ENCODE measurements around the gene DLEU7. TPM values are rescaled to one million over a fixed set of nuclear protein-coding genes. Genes with fewer than 3 reads are reported as not detected.

The DLEU7 gene
- total RNA-seq, result not detected in 2 replicates

GRCh38 chr13:50843257-50844083 lies at the start of gene DLEU7:
DLEU7 (minus strand) TSS chr13:50843692; CDS start chr13:50843646, 46 bp downstream.
- H3K27ac Mint-ChIP-seq, result no peak within 1 kb of the TSS
- H3K9me3 Mint-ChIP-seq, result peaks cover 7% of the 10 kb centered on the region
- intact Hi-C loops (cut with micrococcal nuclease), result no loop called here
- peaks cover 17% of the 10 kb centered on the region for H3K27me3 Mint-ChIP-seq
- H3K4me3 Mint-ChIP-seq, result no peak within 1 kb of the TSS
- H3K36me3 Mint-ChIP-seq (ENCODE audit: low read depth), result no peaks in the 10 kb centered on the region
- H3K4me1 Mint-ChIP-seq, result peaks cover 15% of the 10 kb centered on the region
- DNase-seq, result no peak

GRCh38 chr13:50892210-50892944 lies 48.9 kb upstream of the DLEU7 start:
- Mint-ChIP-seq H3K4me1 (peaks cover 52% of the 10 kb centered on the region), H3K27me3 (no peaks in the 10 kb centered on the region), H3K4me3 (peak overlapping the region; percentile 90), H3K9me3 (peaks cover 32% of the 10 kb centered on the region), H3K27ac (peak overlapping the region; percentile 93), H3K36me3 (ENCODE audit: low read depth) (peaks cover 20% of the 10 kb centered on the region)
- intact Hi-C loops (cut with micrococcal nuclease), result loop anchor here (5.0 kb wide), 4 partner anchors 60 to 895 kb away; partner anchors contain the start of gene TRIM13
- DNase-seq, result peak; percentile 80

- Mint-ChIP-seq H3K4me1 (peaks cover 46% of the 10 kb centered on the region), H3K27me3 (peaks cover 2% of the 10 kb centered on the region), H3K4me3 (peak overlapping the region; percentile 7), H3K27ac (no peak overlapping the region), H3K9me3 (peaks cover 23% of the 10 kb centered on the region), H3K36me3 (ENCODE audit: low read depth) (peaks cover 13% of the 10 kb centered on the region)
- intact Hi-C loops (cut with micrococcal nuclease), result loop anchor here (5.0 kb wide), 4 partner anchors 59 to 894 kb away; partner anchors contain the start of gene TRIM13
- DNase-seq, result no peak
Observed at GRCh38 chr13:50891206-50891605, 47.7 kb upstream of the DLEU7 start.

GRCh38 chr13:50889317-50889716 lies 45.8 kb upstream of the DLEU7 start:
- Mint-ChIP-seq H3K9me3 (peaks cover 16% of the 10 kb centered on the region), H3K27ac (no peak overlapping the region), H3K4me1 (peaks cover 39% of the 10 kb centered on the region), H3K36me3 (ENCODE audit: low read depth) (peaks cover 6% of the 10 kb centered on the region), H3K27me3 (peaks cover 3% of the 10 kb centered on the region), H3K4me3 (no peak overlapping the region)
- no peak for DNase-seq
- intact Hi-C loops (cut with micrococcal nuclease), result no loop called here

- intact Hi-C loops (cut with micrococcal nuclease), result no loop called here
- DNase-seq, result no peak
- Mint-ChIP-seq H3K36me3 (ENCODE audit: low read depth) (no peaks in the 10 kb centered on the region), H3K27ac (no peak overlapping the region), H3K9me3 (peaks cover 12% of the 10 kb centered on the region), H3K4me3 (no peak overlapping the region), H3K27me3 (peaks cover 3% of the 10 kb centered on the region), H3K4me1 (peaks cover 30% of the 10 kb centered on the region)
Observed at GRCh38 chr13:50888362-50888761, 44.9 kb upstream of the DLEU7 start.

GRCh38 chr13:50887151-50887550 lies 43.7 kb upstream of the DLEU7 start:
- no peak overlapping the region for H3K27ac Mint-ChIP-seq
- H3K36me3 Mint-ChIP-seq (ENCODE audit: low read depth), result no peaks in the 10 kb centered on the region
- intact Hi-C loops (cut with micrococcal nuclease), result no loop called here
- H3K4me1 Mint-ChIP-seq, result peaks cover 20% of the 10 kb centered on the region
- H3K27me3 Mint-ChIP-seq, result peaks cover 3% of the 10 kb centered on the region
- peaks cover 14% of the 10 kb centered on the region for H3K9me3 Mint-ChIP-seq
- no peak for DNase-seq
- no peak overlapping the region for H3K4me3 Mint-ChIP-seq

- Mint-ChIP-seq H3K36me3 (ENCODE audit: low read depth) (no peaks in the 10 kb centered on the region), H3K9me3 (peaks cover 14% of the 10 kb centered on the region), H3K4me1 (peaks cover 4% of the 10 kb centered on the region), H3K27me3 (peaks cover 3% of the 10 kb centered on the region), H3K4me3 (no peak overlapping the region), H3K27ac (no peak overlapping the region)
- DNase-seq, result no peak
- intact Hi-C loops (cut with micrococcal nuclease), result no loop called here
Observed at GRCh38 chr13:50884265-50884664, 40.8 kb upstream of the DLEU7 start.

- Mint-ChIP-seq H3K27ac (no peak overlapping the region), H3K9me3 (peaks cover 10% of the 10 kb centered on the region), H3K36me3 (ENCODE audit: low read depth) (no peaks in the 10 kb centered on the region), H3K27me3 (peaks cover 3% of the 10 kb centered on the region), H3K4me1 (no peaks in the 10 kb centered on the region), H3K4me3 (no peak overlapping the region)
- intact Hi-C loops (cut with micrococcal nuclease), result no loop called here
- DNase-seq, result no peak
Observed at GRCh38 chr13:50883728-50884127, 40.2 kb upstream of the DLEU7 start.

GRCh38 chr13:50882816-50883435 lies 39.4 kb upstream of the DLEU7 start:
- Mint-ChIP-seq H3K4me1 (no peaks in the 10 kb centered on the region), H3K27ac (no peak overlapping the region), H3K4me3 (no peak overlapping the region), H3K27me3 (peaks cover 4% of the 10 kb centered on the region), H3K9me3 (peaks cover 3% of the 10 kb centered on the region), H3K36me3 (ENCODE audit: low read depth) (no peaks in the 10 kb centered on the region)
- intact Hi-C loops (cut with micrococcal nuclease), result no loop called here
- DNase-seq, result no peak

GRCh38 chr13:50873991-50874390 lies 30.5 kb upstream of the DLEU7 start:
- Mint-ChIP-seq H3K9me3 (peaks cover 11% of the 10 kb centered on the region), H3K4me3 (no peak overlapping the region), H3K27ac (no peak overlapping the region), H3K4me1 (no peaks in the 10 kb centered on the region), H3K36me3 (ENCODE audit: low read depth) (peaks cover 1% of the 10 kb centered on the region), H3K27me3 (peaks cover 15% of the 10 kb centered on the region)
- no peak for DNase-seq
- intact Hi-C loops (cut with micrococcal nuclease), result no loop called here

GRCh38 chr13:50873467-50873866 lies 30.0 kb upstream of the DLEU7 start:
- no peak for DNase-seq
- Mint-ChIP-seq H3K27me3 (peaks cover 20% of the 10 kb centered on the region), H3K9me3 (peaks cover 11% of the 10 kb centered on the region), H3K27ac (no peak overlapping the region), H3K4me3 (no peak overlapping the region), H3K36me3 (ENCODE audit: low read depth) (peaks cover 1% of the 10 kb centered on the region), H3K4me1 (no peaks in the 10 kb centered on the region)
- intact Hi-C loops (cut with micrococcal nuclease), result no loop called here

GRCh38 chr13:50871405-50871804 lies 27.9 kb upstream of the DLEU7 start:
- peaks cover 3% of the 10 kb centered on the region for H3K4me1 Mint-ChIP-seq
- H3K27me3 Mint-ChIP-seq, result peaks cover 31% of the 10 kb centered on the region
- H3K4me3 Mint-ChIP-seq, result no peak overlapping the region
- no peak for DNase-seq
- intact Hi-C loops (cut with micrococcal nuclease), result no loop called here
- H3K27ac Mint-ChIP-seq, result no peak overlapping the region
- H3K36me3 Mint-ChIP-seq (ENCODE audit: low read depth), result peaks cover 1% of the 10 kb centered on the region
- peaks cover 8% of the 10 kb centered on the region for H3K9me3 Mint-ChIP-seq

- intact Hi-C loops (cut with micrococcal nuclease), result no loop called here
- H3K27ac Mint-ChIP-seq, result no peak overlapping the region
- peaks cover 3% of the 10 kb centered on the region for H3K4me1 Mint-ChIP-seq
- H3K36me3 Mint-ChIP-seq (ENCODE audit: low read depth), result peaks cover 1% of the 10 kb centered on the region
- DNase-seq, result no peak
- H3K4me3 Mint-ChIP-seq, result no peak overlapping the region
- H3K27me3 Mint-ChIP-seq, result peaks cover 35% of the 10 kb centered on the region
- H3K9me3 Mint-ChIP-seq, result peaks cover 13% of the 10 kb centered on the region
Observed at GRCh38 chr13:50867637-50867945, 24.1 kb upstream of the DLEU7 start.

Measured in activated CD4-positive, alpha-beta T cell treated with anti-CD3 and anti-CD28 coated beads, Interleukin-2, amount 10 ng/mL, durations not matched to agents 24 days and 14 days (primary cell).